ENCODE results near the gene CREB1. TPM values are rescaled to one million over a fixed set of nuclear protein-coding genes. Genes with fewer than 3 reads are reported as not detected.

Gene CREB1
- total RNA-seq, 1 donor from 2014 or later, result 27.3 TPM

GRCh38 chr2:207549145-207549544 is 19.4 kb downstream of the CREB1 start:
- H3K4me3 ChIP-seq, result no peak overlapping the region
- no peak for DNase-seq (ENCODE audit: extremely low spot score in 2 of 2)
- H3K27ac ChIP-seq, result no peak overlapping the region
- no peaks in the 10 kb centered on the region for H3K27me3 ChIP-seq
- intact Hi-C loops (cut with DNase I), result no loop called here
- H3K36me3 ChIP-seq, result no peaks in the 10 kb centered on the region
- H3K9me3 ChIP-seq, result no peaks in the 10 kb centered on the region
- no peak for TF ChIP-seq CTCF (IDR thresholded peaks at IDR 0.05)
- TF ChIP-seq POLR2A (IDR thresholded peaks at IDR 0.05), result no peak
- TF ChIP-seq POLR2AphosphoS5 (IDR thresholded peaks at IDR 0.05; ENCODE audit: insufficient read depth in 1 of 2, low read depth in 1 of 2), result no peak
- peaks cover 35% of the 10 kb centered on the region for H3K4me1 ChIP-seq

- intact Hi-C loops (cut with DNase I), result no loop called here
- no peak overlapping the region for H3K4me3 ChIP-seq
- TF ChIP-seq CTCF (IDR thresholded peaks at IDR 0.05) (no peak), POLR2A (IDR thresholded peaks at IDR 0.05) (no peak), POLR2AphosphoS5 (IDR thresholded peaks at IDR 0.05; ENCODE audit: insufficient read depth in 1 of 2, low read depth in 1 of 2) (no peak)
- no peak overlapping the region for H3K27ac ChIP-seq
- no peaks in the 10 kb centered on the region for H3K9me3 ChIP-seq
- DNase-seq (ENCODE audit: extremely low spot score in 2 of 2), result no peak
- H3K27me3 ChIP-seq, result no peaks in the 10 kb centered on the region
- peaks cover 15% of the 10 kb centered on the region for H3K4me1 ChIP-seq
- peaks cover 0 to 18% of the 10 kb centered on the region in 2 donors for H3K36me3 ChIP-seq
Observed at GRCh38 chr2:207558079-207558491, 28.3 kb downstream of the CREB1 start.

GRCh38 chr2:207561386-207562080 is 31.8 kb downstream of the CREB1 start:
- no peaks in the 10 kb centered on the region for H3K9me3 ChIP-seq
- intact Hi-C loops (cut with DNase I), result no loop called here
- peaks cover 0 to 13% of the 10 kb centered on the region in 2 donors for H3K36me3 ChIP-seq
- peaks cover 10% of the 10 kb centered on the region for H3K4me1 ChIP-seq
- DNase-seq (ENCODE audit: extremely low spot score in 2 of 2), result no peak
- TF ChIP-seq POLR2A (IDR thresholded peaks at IDR 0.05), result no peak
- no peak overlapping the region for H3K4me3 ChIP-seq
- no peaks in the 10 kb centered on the region for H3K27me3 ChIP-seq
- no peak overlapping the region for H3K27ac ChIP-seq

- intact Hi-C loops (cut with DNase I), result no loop called here
- Histone ChIP-seq H3K27me3 (no peaks in the 10 kb centered on the region), H3K4me1 (no peaks in the 10 kb centered on the region), H3K27ac (no peak overlapping the region), H3K36me3 (peaks cover 0 to 35% of the 10 kb centered on the region in 2 donors), H3K4me3 (no peak overlapping the region), H3K9me3 (no peaks in the 10 kb centered on the region)
- DNase-seq (ENCODE audit: extremely low spot score in 2 of 2), result no peak
- no peak for TF ChIP-seq POLR2A (IDR thresholded peaks at IDR 0.05)
- TF ChIP-seq POLR2AphosphoS5 (IDR thresholded peaks at IDR 0.05; ENCODE audit: insufficient read depth in 1 of 2, low read depth in 1 of 2), result no peak
- no peak for TF ChIP-seq CTCF (IDR thresholded peaks at IDR 0.05)
Observed at GRCh38 chr2:207565736-207566500, 36.2 kb downstream of the CREB1 start.

- Histone ChIP-seq H3K4me1 (no peaks in the 10 kb centered on the region), H3K27ac (no peak overlapping the region), H3K27me3 (no peaks in the 10 kb centered on the region), H3K36me3 (peaks cover 0 to 29% of the 10 kb centered on the region in 2 donors), H3K4me3 (no peak overlapping the region), H3K9me3 (no peaks in the 10 kb centered on the region)
- intact Hi-C loops (cut with DNase I), result no loop called here
- DNase-seq (ENCODE audit: extremely low spot score in 2 of 2), result no peak
- TF ChIP-seq POLR2A (IDR thresholded peaks at IDR 0.05) (no peak), POLR2AphosphoS5 (IDR thresholded peaks at IDR 0.05; ENCODE audit: insufficient read depth in 1 of 2, low read depth in 1 of 2) (no peak), CTCF (IDR thresholded peaks at IDR 0.05) (no peak)
Observed at GRCh38 chr2:207567671-207568070, 37.9 kb downstream of the CREB1 start.

All from vagina (tissue), 2 donors.